GM12864 (cell line): ENCODE results near the gene GCNT4.

Experiments
- DNase-seq: peaks from one replicate; pipeline ENCODE4 v3.0.0-alpha.2; 2011; ENCODE audit warnings: low read depth
- H3K4me3 ChIP-seq: 2 replicates; pipeline ENCODE4 v1.5.1; 2011; ENCODE audit warnings: mild to moderate bottlenecking, low read depth, low read length, control low read depth
- TF ChIP-seq, protein P1 (sequence below): IDR thresholded peaks from 2 replicates; pipeline ENCODE4 v1.5.1; 2011; ENCODE audit warnings: low read depth, mild to moderate bottlenecking, moderate library complexity, low read length, control low read depth, inconsistent platforms; ENCODE audit errors: missing control alignments

GCNT4 gene

DNA sequence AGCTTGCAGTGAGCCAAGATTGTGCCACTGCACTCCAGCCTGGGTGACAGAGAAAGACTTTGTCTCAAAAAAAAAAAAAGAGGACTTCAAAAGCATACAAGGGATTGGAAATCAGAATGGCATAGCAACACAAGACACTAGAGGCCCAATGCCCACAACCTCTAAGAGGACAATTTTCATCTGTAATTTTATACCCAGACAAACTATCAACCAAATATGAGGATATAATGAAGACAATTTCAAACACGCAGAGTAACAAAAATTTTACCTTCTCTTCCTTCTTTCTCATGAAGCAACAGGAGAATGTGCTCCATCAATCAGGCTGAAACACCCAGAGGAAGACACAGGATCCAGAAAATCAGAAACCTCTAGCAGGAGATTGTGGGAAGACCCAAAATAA lies 46.8 kb downstream of the GCNT4 start:
- H3K4me3 ChIP-seq = no peak overlapping the region
- TF ChIP-seq, protein P1, sequence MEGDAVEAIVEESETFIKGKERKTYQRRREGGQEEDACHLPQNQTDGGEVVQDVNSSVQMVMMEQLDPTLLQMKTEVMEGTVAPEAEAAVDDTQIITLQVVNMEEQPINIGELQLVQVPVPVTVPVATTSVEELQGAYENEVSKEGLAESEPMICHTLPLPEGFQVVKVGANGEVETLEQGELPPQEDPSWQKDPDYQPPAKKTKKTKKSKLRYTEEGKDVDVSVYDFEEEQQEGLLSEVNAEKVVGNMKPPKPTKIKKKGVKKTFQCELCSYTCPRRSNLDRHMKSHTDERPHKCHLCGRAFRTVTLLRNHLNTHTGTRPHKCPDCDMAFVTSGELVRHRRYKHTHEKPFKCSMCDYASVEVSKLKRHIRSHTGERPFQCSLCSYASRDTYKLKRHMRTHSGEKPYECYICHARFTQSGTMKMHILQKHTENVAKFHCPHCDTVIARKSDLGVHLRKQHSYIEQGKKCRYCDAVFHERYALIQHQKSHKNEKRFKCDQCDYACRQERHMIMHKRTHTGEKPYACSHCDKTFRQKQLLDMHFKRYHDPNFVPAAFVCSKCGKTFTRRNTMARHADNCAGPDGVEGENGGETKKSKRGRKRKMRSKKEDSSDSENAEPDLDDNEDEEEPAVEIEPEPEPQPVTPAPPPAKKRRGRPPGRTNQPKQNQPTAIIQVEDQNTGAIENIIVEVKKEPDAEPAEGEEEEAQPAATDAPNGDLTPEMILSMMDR = no peak
- no peak for DNase-seq
